HPDE6-E6E7 (cell line): ENCODE measurements around the gene BSDC1.
A peak's percentile ranks its signal among the peaks of the same experiment; 100 is the strongest.
"Not testable (repeated sequence)": the region's sequence is repeated elsewhere in the genome, so short reads cannot be mapped to it uniquely, and the experiment has no call there.

Experiments used
- DNase-seq: peaks from one replicate; pipeline ENCODE4 v3.0.0; 2011; ENCODE audit warnings: missing footprints; ENCODE audit errors: extremely low spot score

The BSDC1 gene, protein sequence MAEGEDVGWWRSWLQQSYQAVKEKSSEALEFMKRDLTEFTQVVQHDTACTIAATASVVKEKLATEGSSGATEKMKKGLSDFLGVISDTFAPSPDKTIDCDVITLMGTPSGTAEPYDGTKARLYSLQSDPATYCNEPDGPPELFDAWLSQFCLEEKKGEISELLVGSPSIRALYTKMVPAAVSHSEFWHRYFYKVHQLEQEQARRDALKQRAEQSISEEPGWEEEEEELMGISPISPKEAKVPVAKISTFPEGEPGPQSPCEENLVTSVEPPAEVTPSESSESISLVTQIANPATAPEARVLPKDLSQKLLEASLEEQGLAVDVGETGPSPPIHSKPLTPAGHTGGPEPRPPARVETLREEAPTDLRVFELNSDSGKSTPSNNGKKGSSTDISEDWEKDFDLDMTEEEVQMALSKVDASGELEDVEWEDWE

DNA sequence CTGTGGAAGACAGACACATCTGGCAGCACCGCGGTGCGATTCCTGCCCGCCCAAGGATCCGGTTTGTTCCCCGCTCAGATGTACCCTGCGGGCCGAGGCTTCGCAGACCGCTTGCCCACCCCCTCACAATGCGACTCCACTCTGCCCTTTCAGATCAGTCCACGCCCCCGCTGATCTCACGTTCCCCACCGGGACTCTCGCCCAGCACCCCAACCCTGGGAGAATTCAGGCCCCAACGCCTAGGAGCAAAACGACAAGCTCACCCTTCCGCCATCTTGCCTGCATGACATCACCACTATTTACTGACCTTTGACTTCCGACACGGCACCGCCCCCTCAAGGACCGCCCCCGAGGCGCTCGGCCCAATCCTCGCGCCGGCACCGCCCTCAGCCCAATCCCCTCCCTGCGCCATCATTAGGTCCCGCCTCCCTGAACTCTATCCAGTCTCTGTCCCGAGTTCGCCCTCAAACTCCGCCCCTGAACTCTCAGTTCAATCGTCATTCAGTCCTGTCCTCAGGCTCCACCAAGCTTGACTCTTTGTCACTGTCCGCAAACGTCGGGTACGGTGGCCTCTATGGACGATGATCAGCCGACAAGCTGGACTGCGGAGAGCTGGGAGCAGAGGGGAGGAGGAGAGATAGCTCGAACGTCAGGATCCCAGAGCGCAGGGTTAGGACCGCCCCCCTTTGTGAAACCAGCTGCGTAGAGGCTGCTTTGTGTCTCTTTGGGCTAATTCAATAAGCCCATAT lies at the start of gene BSDC1:
Gene BSDC1, minus strand, starts transcription at position 301 of the 749 bp plus-strand sequence. Its CDS starts 27 bp downstream, at position 274.
- DNase-seq, result peak; percentile 93

DNA sequence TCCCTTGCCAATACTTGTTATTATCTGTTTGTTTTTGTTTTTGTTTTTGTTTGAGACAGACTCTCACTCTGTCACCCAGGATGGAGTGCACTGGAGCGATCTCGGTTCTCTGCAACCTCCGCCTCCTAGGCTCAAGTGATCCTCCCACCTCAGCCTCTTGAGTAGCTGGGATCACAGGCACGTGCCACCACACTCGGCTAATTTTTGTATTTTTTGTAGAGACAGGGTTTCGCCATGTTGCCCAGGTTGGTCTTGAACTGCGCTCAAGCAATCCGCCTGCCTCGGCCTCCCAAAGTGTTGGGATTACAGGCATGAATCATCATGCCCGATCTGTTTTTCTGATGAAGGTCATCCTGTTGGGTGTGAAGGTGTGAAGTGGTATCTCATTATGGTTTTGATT lies 47.2 kb upstream of the BSDC1 start:
- DNase-seq, result not testable (repeated sequence)

DNA sequence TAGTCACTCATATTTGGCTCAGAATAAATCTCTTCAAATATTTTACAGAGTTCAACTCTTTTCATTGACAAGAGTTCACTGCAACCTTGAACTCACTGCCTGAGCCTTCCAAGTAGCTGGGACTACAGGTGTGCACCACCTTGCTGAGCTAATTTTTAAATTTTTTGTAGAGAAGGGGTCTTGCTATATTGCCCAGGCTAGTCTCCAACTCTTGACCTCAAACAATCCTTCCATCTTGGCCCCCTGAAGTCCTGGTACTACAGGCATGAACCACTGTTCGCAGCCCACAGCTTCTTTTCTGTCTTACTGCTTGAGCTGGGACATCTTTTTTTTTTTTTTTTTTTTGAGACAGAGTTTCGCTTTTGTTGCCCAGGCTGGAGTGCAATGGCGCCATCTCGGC lies 44.5 kb upstream of the BSDC1 start:
- not testable (repeated sequence) for DNase-seq

DNA sequence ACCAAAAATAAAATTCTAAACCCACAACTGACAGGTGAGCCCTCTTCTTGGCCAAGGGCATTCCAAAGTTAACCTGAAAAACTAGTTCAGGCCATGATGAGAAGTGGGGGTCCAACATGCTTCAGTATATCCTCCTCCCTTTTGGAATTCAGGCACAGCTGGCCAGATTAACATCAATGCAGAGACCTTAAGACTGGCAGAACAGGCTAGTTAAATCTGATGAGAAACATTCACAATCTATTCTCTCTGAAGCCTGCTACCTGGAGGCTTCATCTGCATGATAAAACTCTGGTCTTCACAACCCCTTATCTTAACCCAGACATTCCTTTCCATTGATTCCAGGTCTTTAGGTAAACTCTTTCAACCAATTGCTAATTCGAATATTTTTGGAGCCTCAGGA lies 43.9 kb upstream of the BSDC1 start:
- DNase-seq, result no peak

DNA sequence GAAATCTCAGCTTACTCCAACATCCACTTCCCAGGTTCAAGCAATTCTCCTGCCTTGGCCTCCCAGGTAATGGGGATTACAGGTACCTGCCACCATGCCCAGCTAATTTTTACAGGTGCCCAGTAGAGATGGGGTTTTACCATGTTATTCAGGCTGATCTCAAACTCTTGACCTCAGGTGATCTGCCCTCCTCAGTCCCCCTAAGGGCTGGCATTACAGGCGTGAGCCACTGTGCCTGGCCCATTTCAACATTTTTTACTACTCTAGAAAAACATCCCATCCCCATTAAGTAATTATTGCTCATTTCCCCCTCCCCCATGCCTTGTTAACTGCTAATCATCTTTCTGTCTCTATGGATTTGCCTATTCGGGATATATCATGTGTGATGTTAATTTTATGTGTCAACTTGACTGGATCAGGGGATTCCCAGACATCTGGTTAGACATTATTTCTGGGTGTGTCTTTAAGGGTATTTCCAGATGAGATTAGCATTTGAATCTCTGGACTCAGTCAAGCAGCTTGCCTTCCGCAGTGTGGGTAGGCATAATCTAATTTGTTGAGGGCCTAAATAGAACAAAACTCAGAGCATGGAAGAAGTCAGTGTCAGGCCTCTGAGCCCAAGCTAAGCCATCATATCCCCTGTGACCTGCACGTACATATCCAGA lies 37.6 kb upstream of the BSDC1 start:
- no peak for DNase-seq

DNA sequence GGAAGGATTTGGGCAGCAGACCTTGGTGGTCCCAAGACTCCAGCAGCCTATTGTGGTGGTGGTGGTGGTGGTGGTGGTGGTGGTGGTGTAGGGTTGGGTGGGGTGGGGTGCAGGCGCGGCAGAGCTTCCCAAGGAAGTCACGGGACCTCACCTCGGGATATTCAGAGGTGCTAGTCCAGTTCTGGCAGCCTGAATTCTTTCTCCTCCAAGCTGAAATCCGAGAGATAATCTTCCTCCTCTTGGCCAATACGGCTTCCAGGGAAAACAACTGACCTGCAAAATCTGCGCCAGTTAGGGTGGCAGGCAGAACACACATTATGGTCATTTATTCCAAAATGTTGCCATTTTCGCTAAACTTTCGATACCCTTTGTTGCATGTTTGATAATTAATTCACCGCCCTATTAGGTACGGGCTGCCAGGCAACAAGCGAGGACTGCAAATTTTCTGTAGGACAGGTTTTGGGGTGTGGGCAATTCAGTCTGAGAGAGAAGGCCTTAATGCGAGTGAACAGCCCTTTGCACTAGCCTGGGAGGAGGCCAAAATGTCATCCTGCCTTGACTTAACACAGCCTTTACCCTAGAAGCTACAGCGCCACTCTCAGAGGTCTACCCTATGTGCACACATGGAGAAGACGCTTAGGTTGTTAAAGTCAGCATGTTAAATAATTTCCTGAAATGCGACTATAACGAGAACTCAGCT lies 33.2 kb upstream of the BSDC1 start:
- no peak for DNase-seq

DNA sequence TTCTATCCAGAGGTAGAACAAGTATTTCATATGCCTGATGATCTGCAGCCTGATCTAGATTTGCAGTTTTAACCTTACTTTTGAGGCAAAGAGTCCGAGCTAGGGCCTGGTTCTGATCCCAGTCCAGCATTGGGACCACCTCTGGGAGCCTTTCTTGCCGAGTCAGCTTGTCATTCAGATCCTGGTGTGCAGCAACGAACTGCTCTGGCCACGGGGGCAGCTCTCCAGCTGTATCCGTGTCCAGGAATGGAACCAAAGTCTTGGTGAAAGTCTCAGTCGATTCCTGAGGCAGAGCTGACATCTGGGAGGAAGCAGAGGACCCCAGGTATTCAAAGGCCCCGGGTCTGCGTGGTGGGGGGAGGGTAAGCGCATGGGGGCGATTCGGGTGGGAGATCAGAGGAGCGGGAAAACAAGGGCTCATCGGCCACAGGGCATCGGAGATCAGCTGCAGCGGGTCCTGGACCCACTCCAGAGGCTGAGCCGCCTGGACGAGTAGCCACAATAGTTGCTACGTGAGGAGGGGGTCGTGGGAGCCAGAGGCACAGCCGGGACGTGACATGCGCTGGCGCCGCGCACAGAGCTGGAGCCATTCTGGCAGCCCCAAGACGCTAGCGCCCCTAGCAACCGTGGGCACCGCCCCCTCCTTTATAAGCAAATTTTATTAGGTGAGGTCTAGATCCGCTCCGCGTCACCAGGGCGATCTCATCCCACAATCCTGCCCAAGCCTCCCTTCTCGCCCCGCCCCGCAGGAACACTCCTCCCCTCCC lies 32.4 kb upstream of the BSDC1 start:
- no peak for DNase-seq

DNA sequence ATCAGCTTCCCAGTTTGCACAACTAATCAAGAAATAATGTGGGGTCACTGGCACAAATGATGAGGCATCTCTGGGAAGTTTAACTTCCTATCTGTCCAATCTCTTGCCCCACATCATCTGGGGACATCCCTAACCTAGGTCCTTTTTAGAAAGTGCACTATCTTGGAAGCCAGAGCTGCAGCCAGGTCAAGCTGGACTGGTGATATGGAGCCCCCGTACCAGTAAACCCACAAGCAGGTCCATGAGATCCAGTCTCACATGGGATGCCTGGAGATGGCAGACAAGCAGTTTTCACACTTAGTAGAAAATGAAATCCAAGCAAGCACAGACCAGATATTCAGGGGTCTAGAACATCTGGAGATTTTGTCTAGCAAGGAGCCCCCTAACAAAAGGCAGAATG lies 27.5 kb upstream of the BSDC1 start:
- DNase-seq, result no peak

DNA sequence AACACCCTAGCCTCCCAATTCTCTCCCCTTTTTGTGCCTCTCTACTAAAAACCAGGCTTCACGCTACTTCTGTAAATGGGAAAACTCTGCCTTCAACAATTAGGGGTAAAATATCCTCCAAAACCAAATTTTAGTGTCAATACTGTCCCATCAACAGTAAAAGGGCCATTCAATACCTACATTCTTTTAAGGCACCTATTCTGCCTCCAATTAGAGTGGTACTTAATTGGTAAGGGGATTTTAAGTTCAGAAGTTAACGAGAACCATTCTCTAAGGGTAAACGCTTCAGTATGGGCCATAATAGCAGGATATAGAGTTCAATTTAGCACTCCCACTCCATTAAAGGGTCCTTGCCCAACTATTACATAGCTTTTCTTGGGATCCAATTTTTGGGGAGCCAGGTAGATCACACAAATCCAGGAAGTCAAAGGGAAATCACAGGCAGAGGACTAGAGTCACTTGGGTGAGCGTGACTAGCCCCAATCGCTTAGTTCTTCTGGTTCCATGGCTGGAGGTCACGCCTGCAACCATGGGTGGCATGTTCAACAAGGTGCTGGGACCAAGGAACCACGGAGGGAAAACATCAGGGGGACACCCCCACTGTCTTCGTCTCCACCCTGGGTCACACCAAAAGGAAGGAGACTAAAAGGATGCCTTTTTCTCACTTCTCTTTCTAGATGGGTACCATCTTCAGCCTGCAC lies 20.1 kb upstream of the BSDC1 start:
- no peak for DNase-seq

DNA sequence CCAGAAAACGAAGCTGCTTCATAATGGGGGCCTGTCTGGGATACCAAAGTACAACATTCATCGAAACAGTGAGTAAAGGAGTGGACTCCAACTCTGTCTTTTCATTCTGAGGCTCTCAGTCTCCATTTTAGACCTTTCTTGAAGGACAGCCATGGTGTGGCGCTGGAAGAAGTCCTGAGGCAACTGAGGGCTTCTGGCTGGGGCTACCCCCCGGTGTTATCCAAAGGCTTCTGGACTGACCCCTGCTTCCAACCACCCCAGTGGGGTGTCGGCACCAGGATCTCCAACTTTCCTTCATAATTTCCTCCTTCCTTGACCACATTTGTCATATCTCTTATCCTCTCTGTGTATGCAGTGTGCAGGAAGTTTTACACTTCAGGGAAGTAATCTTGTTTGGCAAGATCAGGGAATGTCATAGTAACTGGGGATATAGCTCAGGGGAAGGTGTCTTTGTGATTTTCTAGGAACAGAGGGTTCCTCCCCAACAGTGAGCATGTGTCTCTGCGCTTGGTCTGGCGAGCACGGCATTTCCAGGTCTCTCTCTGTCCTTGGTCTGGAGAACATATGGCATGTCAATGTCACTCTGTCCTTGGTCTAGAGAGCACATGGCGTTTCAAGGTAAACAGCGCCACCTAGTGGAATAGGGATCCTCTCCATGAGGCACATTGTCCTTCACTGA lies 19.4 kb upstream of the BSDC1 start:
- no peak for DNase-seq

DNA sequence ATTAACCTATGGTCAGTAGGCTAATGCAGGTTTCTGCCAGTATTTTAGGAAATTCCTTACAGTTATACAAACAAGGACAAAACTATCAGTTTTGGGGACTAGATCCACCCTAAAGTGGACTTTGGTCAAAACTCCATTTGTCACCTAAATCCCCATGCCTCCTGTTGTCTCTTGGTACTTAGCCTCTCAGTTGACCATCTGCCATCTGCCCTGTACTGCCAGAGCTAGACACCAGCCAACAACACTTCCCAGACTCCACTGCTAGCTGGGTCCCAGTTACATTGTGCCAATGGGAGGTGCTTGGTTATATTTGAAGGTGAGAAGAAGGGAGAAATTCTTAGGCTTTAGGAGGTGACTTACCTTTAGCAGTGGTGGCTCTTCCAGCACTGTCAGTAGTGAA lies 17.0 kb upstream of the BSDC1 start:
- no peak for DNase-seq

DNA sequence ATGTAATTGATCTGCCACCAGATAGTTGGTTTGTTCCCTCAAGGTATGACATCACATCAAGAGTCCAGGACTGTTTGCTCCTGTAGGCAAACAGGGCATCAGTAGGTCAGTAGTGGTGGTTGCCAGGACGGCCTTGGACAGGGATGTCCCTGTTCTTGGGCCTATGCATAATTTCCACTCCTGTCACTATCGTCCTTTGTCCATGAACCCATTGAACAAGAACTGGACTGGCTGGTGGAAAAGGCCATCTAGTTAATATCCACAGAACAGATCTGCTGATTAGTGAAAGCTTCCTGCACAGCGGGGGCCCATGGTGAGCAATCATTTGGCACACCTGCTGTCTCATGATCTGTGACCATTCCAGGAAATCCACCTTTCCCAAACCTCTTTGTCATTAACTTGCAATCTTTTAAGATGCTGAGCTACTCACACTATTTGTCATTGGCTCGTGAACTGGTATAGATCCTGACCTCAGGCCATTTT lies 12.4 kb upstream of the BSDC1 start:
- DNase-seq, result no peak

DNA sequence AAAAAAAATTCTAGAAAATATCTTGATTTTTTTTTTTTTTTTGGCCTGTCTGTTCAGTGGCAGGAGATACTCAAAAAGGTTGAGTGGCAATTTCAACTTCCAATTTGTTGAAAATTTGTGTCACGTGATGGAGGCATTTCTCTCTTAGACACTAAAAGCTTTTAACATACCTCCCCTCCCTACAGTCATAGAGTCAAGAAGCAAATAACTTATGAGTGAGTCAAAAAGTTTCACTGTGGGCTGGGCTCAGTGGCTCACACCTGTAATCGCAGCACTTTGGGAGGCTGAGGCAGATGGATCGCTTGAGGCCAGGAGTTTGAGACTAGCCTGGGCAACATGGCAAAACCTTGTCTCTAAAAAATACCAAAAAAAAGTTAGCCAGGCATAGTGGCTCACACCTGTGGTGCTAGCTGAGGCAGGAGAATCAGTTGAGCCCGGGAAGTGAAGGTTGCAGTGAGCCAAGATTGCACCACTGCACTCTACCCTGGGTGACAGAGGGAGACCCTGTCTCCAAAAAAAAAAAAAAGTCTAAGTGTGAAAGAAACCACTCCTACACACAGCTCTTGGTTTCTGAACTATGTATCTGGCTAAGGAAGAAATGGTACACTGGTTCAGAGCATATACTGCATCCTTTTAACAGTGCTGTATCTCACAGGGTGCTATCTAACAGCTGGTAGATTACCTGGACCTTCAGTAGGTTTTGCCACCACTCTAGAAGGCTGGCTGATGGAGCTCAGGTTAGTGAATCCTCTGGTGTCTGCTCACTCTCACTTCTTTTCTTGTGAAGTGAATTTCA lies 11.6 kb upstream of the BSDC1 start:
- no peak for DNase-seq

DNA sequence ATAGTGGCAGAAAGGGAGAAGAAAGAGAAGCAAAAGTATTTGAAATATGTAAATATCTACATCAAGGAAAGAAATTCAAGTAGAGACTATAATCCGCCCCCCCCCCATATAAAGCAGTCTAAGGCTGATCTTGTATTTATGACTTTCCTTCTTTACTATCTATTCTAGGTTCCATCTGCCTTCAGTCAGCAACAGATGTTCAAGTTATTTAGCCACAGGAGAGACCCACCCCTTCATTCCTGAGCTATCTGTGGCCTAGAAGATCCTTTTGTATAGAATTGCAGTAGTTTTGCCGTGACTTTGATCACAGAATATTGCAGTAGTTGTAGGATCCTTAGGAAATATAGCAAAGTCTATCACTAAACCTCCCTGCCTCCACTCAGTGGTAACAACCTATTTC lies 10.7 kb upstream of the BSDC1 start:
- no peak for DNase-seq

DNA sequence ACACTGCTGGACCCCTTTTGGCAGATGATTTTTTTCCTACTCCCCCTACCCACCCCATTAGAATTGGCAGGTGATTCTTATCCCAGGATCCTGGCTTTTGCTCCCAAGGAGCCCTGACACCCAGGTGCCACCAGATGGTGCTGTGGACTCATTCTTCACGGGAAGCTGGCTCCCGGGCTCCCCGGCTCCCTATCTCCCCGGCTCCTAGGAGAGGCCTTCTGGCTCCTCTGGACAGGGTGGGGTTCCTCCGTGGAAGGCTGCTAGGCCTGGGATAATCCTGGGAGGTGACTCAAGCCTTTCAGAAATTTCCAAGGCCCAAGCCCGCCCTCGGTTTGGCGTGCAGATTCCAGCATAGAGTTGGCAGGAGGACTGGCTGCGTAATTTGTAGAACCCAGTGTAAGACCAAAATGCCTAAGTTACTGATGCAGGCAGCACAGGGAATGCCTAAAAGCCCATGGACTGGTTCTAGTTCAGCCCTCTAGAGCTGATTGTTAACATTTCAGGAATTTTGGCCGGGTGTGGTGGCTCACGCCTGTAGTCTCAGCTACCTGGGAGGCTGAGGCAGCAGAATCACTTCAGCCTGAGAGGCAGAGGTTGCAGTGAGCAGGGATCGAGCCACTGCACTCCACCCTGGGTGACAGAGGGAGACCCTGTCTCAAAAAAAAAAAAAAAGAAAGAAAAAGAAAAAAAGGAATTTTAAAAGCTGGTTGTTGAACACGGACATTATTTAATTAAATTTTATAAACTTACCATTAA lies 6.8 kb upstream of the BSDC1 start:
- DNase-seq, result peak; percentile 83

DNA sequence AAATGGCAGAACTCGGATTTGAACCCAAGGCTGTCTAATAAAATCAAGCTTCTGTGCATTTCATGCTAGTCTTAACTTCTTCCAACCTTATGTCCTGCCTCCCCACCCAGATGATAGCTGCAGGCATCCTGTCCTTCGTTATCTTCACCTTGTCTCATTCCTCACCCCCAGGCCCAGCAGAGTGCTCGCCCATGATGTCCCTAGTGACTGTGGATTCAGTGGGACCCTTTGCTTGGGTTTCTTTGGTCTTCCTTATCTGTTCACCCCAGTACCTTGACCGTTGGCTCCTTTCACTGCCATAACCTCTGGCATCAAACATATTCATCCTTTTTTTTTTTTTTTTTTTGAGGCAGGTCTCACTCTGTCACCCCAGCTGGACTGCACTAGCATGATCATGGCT lies 5.6 kb upstream of the BSDC1 start:
- no peak for DNase-seq

DNA sequence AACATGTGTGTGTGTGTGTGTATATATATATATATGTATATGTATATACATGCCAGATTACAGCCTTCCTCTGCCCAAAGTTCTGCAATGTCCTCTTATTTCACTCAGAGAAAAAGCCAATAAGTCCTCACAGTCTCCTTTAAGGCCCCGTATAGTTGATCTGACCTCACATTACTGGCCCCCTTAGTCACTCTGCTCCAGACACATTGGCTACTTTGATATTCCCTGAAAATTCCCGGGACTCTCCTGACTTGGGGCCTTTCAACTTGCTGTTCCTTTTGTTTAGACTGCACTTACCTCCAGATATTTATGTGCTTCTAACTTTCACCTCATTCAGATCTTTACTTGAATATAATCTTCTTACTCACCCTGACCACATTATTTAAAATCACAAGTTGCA lies 4.2 kb upstream of the BSDC1 start:
- DNase-seq, result no peak

DNA sequence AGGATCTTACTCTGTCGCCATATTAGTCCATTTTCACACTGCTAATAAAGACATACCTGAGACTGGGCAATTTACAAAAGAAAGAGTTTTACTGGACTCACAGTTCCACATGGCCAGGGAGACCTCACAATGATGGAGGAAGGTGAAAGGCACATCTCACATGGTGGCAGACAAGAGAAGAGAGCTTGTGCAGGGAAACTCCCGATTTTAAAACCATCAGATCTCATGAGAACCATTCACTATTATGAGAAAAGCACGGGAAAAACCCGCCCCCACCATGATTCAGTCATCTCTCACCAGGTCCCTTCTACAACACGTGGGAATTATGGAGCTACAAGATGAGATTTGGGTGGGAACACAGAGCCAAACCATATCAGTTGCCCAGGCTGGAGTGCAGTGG lies 2.3 kb upstream of the BSDC1 start:
- not testable (repeated sequence) for DNase-seq
